ENCODE results near the gene BRSK2. TPM values are rescaled to one million over a fixed set of nuclear protein-coding genes. Genes with fewer than 3 reads are reported as not detected.

Gene BRSK2
- total RNA-seq, 1 donor from 2014 or later, result 6.9 TPM

- Mint-ChIP-seq H3K4me1 (ENCODE audit: low read depth) (no peaks in the 10 kb centered on the region), H3K4me3 (ENCODE audit: unreplicated experiment) (no peak overlapping the region), H3K36me3 (ENCODE audit: low read depth) (no peaks in the 10 kb centered on the region), H3K9me3 (ENCODE audit: low read depth) (no peaks in the 10 kb centered on the region), H3K27me3 (ENCODE audit: low read depth) (no peaks in the 10 kb centered on the region), H3K27ac (ENCODE audit: unreplicated experiment) (no peak overlapping the region)
- DNase-seq (ENCODE audit: low spot score), result no peak
- TF ChIP-seq CTCF (IDR thresholded peaks at IDR 0.05), result no peak
These were observed 46.2 kb downstream of the BRSK2 start for GRCh38 chr11:1435820-1436467.

DNA sequence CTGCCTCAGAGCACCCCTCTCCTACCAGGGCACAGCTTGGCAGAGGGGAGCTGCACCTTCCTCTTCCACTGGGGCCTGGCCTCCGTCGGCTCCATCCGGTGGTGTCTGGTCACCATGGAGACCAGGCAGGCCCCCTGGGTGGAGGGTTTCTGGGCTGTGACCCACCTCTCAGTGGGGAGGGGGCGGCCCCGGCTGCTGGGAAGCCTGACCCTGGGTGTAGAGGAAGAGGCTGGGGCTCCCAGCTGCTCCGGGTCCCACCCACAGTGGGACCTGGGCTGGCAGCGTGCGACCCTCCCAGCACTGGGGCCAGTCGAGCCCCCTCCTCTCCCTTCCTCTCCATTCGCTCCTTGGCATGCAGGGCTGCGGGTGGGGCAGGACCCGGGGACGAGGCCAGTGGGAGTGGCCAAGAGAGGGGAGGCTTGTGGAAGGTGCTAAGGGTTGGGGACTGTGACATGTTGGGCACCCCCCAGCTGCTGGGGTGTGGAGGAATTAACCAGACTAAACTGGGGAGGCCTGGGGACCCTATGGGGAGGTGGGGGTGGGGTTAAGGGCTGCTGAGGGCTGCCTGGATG is 46.8 kb downstream of the BRSK2 start:
- Mint-ChIP-seq H3K27me3 (ENCODE audit: low read depth) (no peaks in the 10 kb centered on the region), H3K27ac (ENCODE audit: unreplicated experiment) (no peak overlapping the region), H3K4me3 (ENCODE audit: unreplicated experiment) (no peak overlapping the region), H3K36me3 (ENCODE audit: low read depth) (no peaks in the 10 kb centered on the region), H3K9me3 (ENCODE audit: low read depth) (no peaks in the 10 kb centered on the region), H3K4me1 (ENCODE audit: low read depth) (no peaks in the 10 kb centered on the region)
- TF ChIP-seq CTCF (IDR thresholded peaks at IDR 0.05), result no peak
- no peak for DNase-seq (ENCODE audit: low spot score)

- Mint-ChIP-seq H3K4me1 (ENCODE audit: low read depth) (no peaks in the 10 kb centered on the region), H3K27me3 (ENCODE audit: low read depth) (no peaks in the 10 kb centered on the region), H3K36me3 (ENCODE audit: low read depth) (no peaks in the 10 kb centered on the region), H3K4me3 (ENCODE audit: unreplicated experiment) (no peak overlapping the region), H3K9me3 (ENCODE audit: low read depth) (no peaks in the 10 kb centered on the region), H3K27ac (ENCODE audit: unreplicated experiment) (no peak overlapping the region)
- no peak for DNase-seq (ENCODE audit: low spot score)
- no peak for TF ChIP-seq CTCF (IDR thresholded peaks at IDR 0.05)
These were observed 47.8 kb downstream of the BRSK2 start for GRCh38 chr11:1437500-1437899.

DNA sequence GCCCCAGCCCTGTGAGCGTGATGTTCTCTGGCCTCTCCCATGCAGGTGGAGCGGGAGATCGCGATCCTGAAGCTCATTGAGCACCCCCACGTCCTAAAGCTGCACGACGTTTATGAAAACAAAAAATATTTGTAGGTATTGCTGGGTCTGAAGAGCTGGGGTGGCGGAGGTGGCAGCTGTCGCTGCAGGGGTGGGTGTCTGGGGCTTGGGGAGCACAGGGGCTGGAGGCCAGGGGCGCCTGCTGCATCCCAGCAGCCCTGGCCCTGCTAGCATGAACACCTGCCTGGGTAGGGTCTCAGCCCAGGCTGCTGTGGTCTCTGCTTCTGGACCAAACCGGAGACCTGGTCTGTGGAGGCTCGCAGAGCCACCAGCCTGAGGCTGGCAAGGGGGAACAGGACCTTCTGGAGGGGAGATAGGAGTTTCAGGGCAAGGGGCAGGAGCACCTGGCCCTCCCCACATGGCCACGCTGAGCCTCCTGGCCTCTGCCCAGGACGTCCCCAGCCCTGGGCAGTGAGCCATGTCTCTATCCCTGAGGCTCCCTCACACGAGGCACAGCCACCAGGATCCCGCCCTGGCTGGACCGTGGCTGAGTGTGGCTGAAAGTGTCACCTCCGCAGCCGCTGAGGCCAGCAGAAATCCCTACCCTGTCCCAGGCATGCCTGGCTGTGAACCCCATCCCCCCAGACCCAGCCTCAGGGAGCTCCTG is 48.7 kb downstream of the BRSK2 start:
- Mint-ChIP-seq H3K27me3 (ENCODE audit: low read depth) (no peaks in the 10 kb centered on the region), H3K4me1 (ENCODE audit: low read depth) (no peaks in the 10 kb centered on the region), H3K27ac (ENCODE audit: unreplicated experiment) (no peak overlapping the region), H3K36me3 (ENCODE audit: low read depth) (no peaks in the 10 kb centered on the region), H3K9me3 (ENCODE audit: low read depth) (no peaks in the 10 kb centered on the region), H3K4me3 (ENCODE audit: unreplicated experiment) (no peak overlapping the region)
- TF ChIP-seq CTCF (IDR thresholded peaks at IDR 0.05), result no peak
- no peak for DNase-seq (ENCODE audit: low spot score)

DNA sequence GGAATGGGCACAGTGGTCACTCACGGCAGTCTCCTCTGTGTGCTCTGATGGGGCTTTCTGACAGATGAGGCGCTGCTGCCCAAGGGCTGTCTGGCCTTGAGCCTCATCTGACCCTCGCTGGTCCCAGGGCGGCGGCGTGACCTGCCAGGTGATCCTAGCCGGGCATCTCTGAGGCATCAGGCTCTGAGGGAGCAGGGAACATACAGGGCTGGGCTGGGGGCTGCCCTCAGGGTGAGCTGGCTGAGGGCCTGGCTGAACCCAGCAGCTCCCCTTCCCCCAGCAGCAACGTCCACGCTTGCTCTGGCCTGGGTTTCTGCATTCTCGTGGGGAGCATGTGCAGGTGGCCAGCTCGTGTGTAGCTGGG is 49.2 kb downstream of the BRSK2 start:
- no peak overlapping the region for H3K4me3 Mint-ChIP-seq (ENCODE audit: unreplicated experiment)
- TF ChIP-seq CTCF (IDR thresholded peaks at IDR 0.05), result no peak
- H3K36me3 Mint-ChIP-seq (ENCODE audit: low read depth), result no peaks in the 10 kb centered on the region
- no peaks in the 10 kb centered on the region for H3K27me3 Mint-ChIP-seq (ENCODE audit: low read depth)
- H3K4me1 Mint-ChIP-seq (ENCODE audit: low read depth), result no peaks in the 10 kb centered on the region
- no peak for DNase-seq (ENCODE audit: low spot score)
- H3K9me3 Mint-ChIP-seq (ENCODE audit: low read depth), result no peaks in the 10 kb centered on the region
- no peak overlapping the region for H3K27ac Mint-ChIP-seq (ENCODE audit: unreplicated experiment)

Measured in chondrocyte (in vitro differentiated cells).